ENCODE measurements around the gene CDC25C.

DNA sequence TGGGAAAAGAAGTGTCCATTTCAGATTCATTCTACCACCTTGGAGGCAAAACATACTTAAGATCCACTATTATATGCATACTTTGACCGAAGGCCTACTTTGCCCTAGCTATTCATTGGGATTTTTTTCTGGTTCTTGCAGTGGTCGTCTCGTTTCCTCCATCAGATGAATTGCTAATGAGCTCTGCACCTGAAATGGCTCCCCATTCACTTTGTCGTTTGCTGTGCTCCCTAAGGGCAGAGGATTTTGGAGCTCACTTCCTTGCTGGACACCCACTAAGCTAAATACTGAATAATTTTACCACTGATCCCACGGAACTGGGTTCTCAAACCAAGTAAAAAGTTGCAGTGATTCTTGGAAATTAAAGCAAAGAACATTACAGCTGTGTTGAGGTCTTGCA lies 22.8 kb upstream of the CDC25C start:
- TF ChIP-seq, protein P1, sequence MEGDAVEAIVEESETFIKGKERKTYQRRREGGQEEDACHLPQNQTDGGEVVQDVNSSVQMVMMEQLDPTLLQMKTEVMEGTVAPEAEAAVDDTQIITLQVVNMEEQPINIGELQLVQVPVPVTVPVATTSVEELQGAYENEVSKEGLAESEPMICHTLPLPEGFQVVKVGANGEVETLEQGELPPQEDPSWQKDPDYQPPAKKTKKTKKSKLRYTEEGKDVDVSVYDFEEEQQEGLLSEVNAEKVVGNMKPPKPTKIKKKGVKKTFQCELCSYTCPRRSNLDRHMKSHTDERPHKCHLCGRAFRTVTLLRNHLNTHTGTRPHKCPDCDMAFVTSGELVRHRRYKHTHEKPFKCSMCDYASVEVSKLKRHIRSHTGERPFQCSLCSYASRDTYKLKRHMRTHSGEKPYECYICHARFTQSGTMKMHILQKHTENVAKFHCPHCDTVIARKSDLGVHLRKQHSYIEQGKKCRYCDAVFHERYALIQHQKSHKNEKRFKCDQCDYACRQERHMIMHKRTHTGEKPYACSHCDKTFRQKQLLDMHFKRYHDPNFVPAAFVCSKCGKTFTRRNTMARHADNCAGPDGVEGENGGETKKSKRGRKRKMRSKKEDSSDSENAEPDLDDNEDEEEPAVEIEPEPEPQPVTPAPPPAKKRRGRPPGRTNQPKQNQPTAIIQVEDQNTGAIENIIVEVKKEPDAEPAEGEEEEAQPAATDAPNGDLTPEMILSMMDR (IDR thresholded peaks at IDR 0.05), result no peak
- no peak for TF ChIP-seq POLR2A (IDR thresholded peaks at IDR 0.05)
- no peak for TF ChIP-seq EP300 (IDR thresholded peaks at IDR 0.05)
- no peak for TF ChIP-seq POLR2AphosphoS5 (IDR thresholded peaks at IDR 0.05)

Data from sigmoid colon (tissue), 4 donors.